HepG2 (cell line): ENCODE results near the gene FLYWCH1. TPM values are rescaled to one million over a fixed set of nuclear protein-coding genes. Genes with fewer than 3 reads are reported as not detected.
"Not testable (repeated sequence)": the region's sequence is repeated elsewhere in the genome, so short reads cannot be mapped to it uniquely, and the experiment has no call there.

Experiments
- ATAC-seq: fragments of 200-7000 bp; cut with Tn5 transposase; 3 replicates; pipeline ENCODE4 v1.9.1; 2020; ENCODE audit warnings: mild to moderate bottlenecking, moderate library complexity
- BruUV-seq: library from RNA; stranded (reverse); fragments of 400-500 nt; replicated peaks from 2 replicates; lab custom pipeline; 2021; lab: Mats Ljungman, UMichigan
- CTCF ChIA-PET: fragments of 300-600 bp; formaldehyde crosslinking; extraction: SDS; loops from one replicate; lab custom pipeline; 2021; ENCODE audit warnings: low total read pairs, inconsistent platforms, low intra/inter-chr PET ratio; lab: Yijun Ruan, JAX
- POLR2A ChIA-PET: fragments of 350-600 bp; sonication (Branson Sonifier 250); formaldehyde crosslinking; loops from one replicate; lab custom pipeline; 2020; ENCODE audit warnings: antibody characterized with exemption, inconsistent platforms; lab: Yijun Ruan, JAX
- DNase-seq: peaks from one replicate; pipeline ENCODE4 v3.0.0-alpha.2; 2015; ENCODE audit warnings: low spot score
- FAIRE-seq: peaks from 3 replicates; lab custom pipeline; 2011; peaks lifted over from hg19 to GRCh38; lab: Jason Lieb, UNC
- H2AFZ ChIP-seq: one replicate; pipeline ENCODE4 v1.6.1; 2011; ENCODE audit warnings: low read length, inconsistent platforms
- H3K27ac ChIP-seq: fragments of 300-600 bp; 3 replicates; pipeline ENCODE4 v1.8.0; 2011; ENCODE audit warnings: mixed run types, mild to moderate bottlenecking, mixed read lengths, low read length, inconsistent platforms; ENCODE audit not compliant: insufficient read depth; ENCODE audit errors: extremely low read length
- H3K27me3 ChIP-seq, 2 experiments: fragments of 200-600 bp in 1 of 2; 2 replicates in 1 of 2; 3 replicates in 1 of 2; pipeline versions ENCODE4 v1.6.0 to v1.8.0; 2011; ENCODE audit warnings: low read length in 2 of 2, mild to moderate bottlenecking in 2 of 2, moderate library complexity in 2 of 2, inconsistent platforms in 1 of 2; ENCODE audit not compliant: insufficient read depth in 2 of 2, control insufficient read depth in 1 of 2
- H3K36me3 ChIP-seq, 2 experiments: fragments of 200-600 bp in 1 of 2; replicated peaks in 1 of 2; 2 replicates in 1 of 2; 3 replicates in 1 of 2; pipeline versions ENCODE4 v1.5.1 to v1.8.0; 2011; ENCODE audit warnings: low read length in 2 of 2, inconsistent platforms in 1 of 2; ENCODE audit not compliant: insufficient read depth in 2 of 2, control insufficient read depth in 1 of 2
- H3K4me1 ChIP-seq: 2 replicates; pipeline ENCODE4 v1.5.1; 2012; ENCODE audit warnings: low read length, inconsistent platforms; ENCODE audit not compliant: insufficient read depth
- H3K4me2 ChIP-seq: 2 replicates; pipeline ENCODE4 v1.6.0; 2011; ENCODE audit warnings: low read depth, low read length, inconsistent platforms
- H3K4me3 ChIP-seq, 3 experiments: fragments of 200-600 bp in 1 of 3; sonication (generic), shearing (Covaris generic) in 1 of 3; replicated peaks in 1 of 3; 2 replicates each; pipeline ENCODE4 v1.5.1; 2011 to 2016; ENCODE audit warnings: low read length in 3 of 3, inconsistent platforms in 2 of 3, low read depth in 2 of 3, mild to moderate bottlenecking in 2 of 3, control low read depth in 1 of 3, mixed read lengths in 1 of 3; ENCODE audit not compliant: insufficient read depth in 1 of 3
- H3K79me2 ChIP-seq: one replicate; pipeline ENCODE4 v1.6.1; 2011; ENCODE audit warnings: low read length, inconsistent platforms; ENCODE audit not compliant: insufficient read depth
- H3K9ac ChIP-seq: 2 replicates; pipeline ENCODE4 v1.6.0; 2011; ENCODE audit warnings: mild to moderate bottlenecking, low read depth, low read length, inconsistent platforms; ENCODE audit not compliant: insufficient read depth
- H3K9me3 ChIP-seq: 2 replicates; pipeline ENCODE4 v1.5.1; 2012; ENCODE audit warnings: mild to moderate bottlenecking, low read length
- H4K20me1 ChIP-seq: 2 replicates; pipeline ENCODE4 v1.6.0; 2011; ENCODE audit warnings: inconsistent platforms, mild to moderate bottlenecking, low read length, moderate library complexity; ENCODE audit not compliant: insufficient read depth
- GPN1 ChIP-seq: sonication (generic); formaldehyde crosslinking; IDR thresholded peaks from 2 replicates; pipeline ENCODE4 v1.5.1; 2020; ENCODE audit warnings: missing genetic modification reagents, borderline replicate concordance
- WGBS: methylation state at CpG from one replicate; pipeline ENCODE4 v1.1.6; 2017; ENCODE audit warnings: low lambda C conversion rate; 5-methylcytosine and 5-hydroxymethylcytosine counted together
- in situ Hi-C: cut with HindIII; loops from 2 replicates; pipeline ENCODE4 v1.10.0; 2017; ENCODE audit warnings: low pct_unique_long_range_greater_than_20kb; ENCODE audit not compliant: extremely low pct_ligation_motif_present
- intact Hi-C: fragments of 100-400 bp; cut with micrococcal nuclease; formaldehyde crosslinking; loops from one replicate; pipeline ENCODE4 v1.10.0; 2022; ENCODE audit not compliant: unreplicated experiment
- polyA plus RNA-seq, 8 experiments: library from polyadenylated mRNA; depleted of rRNA in 3 of 8; stranded (reverse) in 7 of 8; unstranded in 1 of 8; fragments of >200 nt; fragmentation: Illumina TruSeq in 4 of 8; extraction: Trizol in 4 of 8; gene quantifications; 2 replicates each; pipeline versions ENCODE4 v1.2.1 to v1.2.3, GENCODE V29; 2011 to 2016; ENCODE audit warnings: low read depth in 4 of 8, missing spikeins in 1 of 8, mixed read lengths in 1 of 8; ENCODE audit not compliant: insufficient read depth in 1 of 8
- total RNA-seq, 5 experiments: library from RNA; depleted of rRNA; stranded (reverse); fragments of >200 nt; fragmentation: Illumina TruSeq; extraction: Trizol; gene quantifications; 2 replicates each; pipeline ENCODE4 v1.2.3, GENCODE V29; 2016; ENCODE audit warnings: low read depth in 1 of 5

FLYWCH1 gene
- total and polyA plus RNA-seq, 2 of the 13 experiments (the other 11 are each of a cell fraction or from before 2014, with no cell fraction given) = 7.3 to 12.4 TPM

GRCh38 chr16:2930236-2930635 lies 18.5 kb downstream of the FLYWCH1 start:
- TF ChIP-seq GPN1 (CRISPR knock-in tag) = no peak
- intact Hi-C loops (no loop called here), in situ Hi-C loops (no loop called here)
- Histone ChIP-seq H3K27ac (no peak overlapping the region), H2AFZ (no peak overlapping the region), H4K20me1 (no peaks in the 10 kb centered on the region), H3K36me3 (peaks cover 8 to 9% of the 10 kb centered on the region in 2 experiments; a peak in 3 of 5 replicates), H3K4me1 (0 out of 2 replicates have a peak, but pooled peaks cover 9% of the 10 kb centered on the region), H3K9ac (no peak overlapping the region), H3K4me2 (no peak overlapping the region), H3K9me3 (no peaks in the 10 kb centered on the region), H3K79me2 (no peaks in the 10 kb centered on the region), H3K4me3 (no peak overlapping the region), H3K27me3 (no peaks in the 10 kb centered on the region)
- FAIRE-seq = no peak
- WGBS = 87% methylated on average over 6 of the region's 15 CpGs
- ChIA-PET POLR2A (no interaction called here), CTCF (no interaction called here)
- BruUV-seq = no TSS peak
- no peak for DNase-seq
- ATAC-seq = no peak

- H3K4me1 ChIP-seq, H4K20me1 ChIP-seq, ATAC-seq, intact Hi-C loops, in situ Hi-C loops, H3K36me3 ChIP-seq, H3K9me3 ChIP-seq, BruUV-seq, H3K4me3 ChIP-seq, FAIRE-seq, POLR2A ChIA-PET, H3K79me2 ChIP-seq, CTCF ChIA-PET, H3K27ac ChIP-seq, H2AFZ ChIP-seq, H3K4me2 ChIP-seq, H3K9ac ChIP-seq, DNase-seq, H3K27me3 ChIP-seq: not testable (repeated sequence)
- WGBS = 96% methylated on average over 13 of the region's 13 CpGs
Measured at GRCh38 chr16:2931231-2931914, 19.6 kb downstream of the FLYWCH1 start.
